Gastrocnemius medialis (tissue), 4 donors: Measurements from ENCODE around the gene BDKRB1. TPM values are rescaled to one million over a fixed set of nuclear protein-coding genes. Genes with fewer than 3 reads are reported as not detected.

Experiments
- ATAC-seq, 2 donors: fragments of 150-250 bp; one replicate each; pipeline ENCODE4 v1.9.1; 2016
- DNase-seq, 2 donors: peaks; one replicate each; pipeline ENCODE4 v3.0.0-alpha.2; 2019
- H3K27ac ChIP-seq, 4 donors: fragments of 200-600 bp; sonication (generic); 1 replicate in 1 of 4; 2 replicates in 3 of 4; pipeline ENCODE4 v1.5.1; 2016 to 2018; ENCODE audit warnings: mild to moderate bottlenecking in 2 of 4, moderate library complexity in 1 of 4
- H3K27me3 ChIP-seq, 3 donors: fragments of 200-600 bp; sonication (generic) in 2 of 3; 1 replicate in 1 of 3; 2 replicates in 2 of 3; pipeline versions ENCODE4 v1.5.1 to v1.6.0; 2016 to 2019; ENCODE audit warnings: mild to moderate bottlenecking in 1 of 3, moderate library complexity in 1 of 3
- H3K36me3 ChIP-seq, 2 donors: fragments of 200-600 bp; sonication (generic) in 1 of 2; one replicate each; pipeline ENCODE4 v1.5.1; 2017 to 2018
- H3K4me1 ChIP-seq, 2 donors: fragments of 200-600 bp; sonication (generic) in 1 of 2; one replicate each; pipeline ENCODE4 v1.5.1; 2016 to 2017; ENCODE audit warnings: mild to moderate bottlenecking in 2 of 2
- H3K4me3 ChIP-seq, 4 donors: fragments of 200-600 bp; sonication (generic) in 3 of 4; 1 replicate in 1 of 4; 2 replicates in 3 of 4; pipeline ENCODE4 v1.5.1; 2016 to 2019; ENCODE audit warnings: mild to moderate bottlenecking in 2 of 4
- H3K9me3 ChIP-seq, 3 donors: fragments of 200-600 bp; sonication (generic) in 2 of 3; 1 replicate in 1 of 3; 2 replicates in 2 of 3; pipeline ENCODE4 v1.5.1; 2016 to 2019
- CTCF ChIP-seq, 5 experiments: fragments of 450-650 bp in 3 of 5; fragments of 200-600 bp in 2 of 5; sonication (generic) in 2 of 5; IDR thresholded peaks in 4 of 5; conservative IDR thresholded peaks in 1 of 5; 1 replicate in 4 of 5; 2 replicates in 1 of 5; pipeline ENCODE4 v1.5.1; 2016 to 2019; ENCODE audit warnings: antibody characterized with exemption in 5 of 5, mild to moderate bottlenecking in 3 of 5, moderate library complexity in 3 of 5
- POLR2A ChIP-seq, 2 donors: fragments of 450-650 bp; IDR thresholded peaks; one replicate each; pipeline ENCODE4 v1.6.1; 2017; ENCODE audit warnings: antibody characterized with exemption in 2 of 2, mild to moderate bottlenecking in 2 of 2, moderate library complexity in 2 of 2
- in situ Hi-C, 4 donors: fragments of 200-750 bp; cut with MboI; loops; one replicate each; pipeline versions ENCODE4 v1.15.0 to v1.8.0; 2017; ENCODE audit warnings: low sequenced_read_pairs in 4 of 4
- intact Hi-C: fragments of 100-400 bp; cut with DNase I; formaldehyde crosslinking; loops from one replicate; pipeline ENCODE4 v1.15.1; 2023; ENCODE audit warnings: low total_unique reads
- total RNA-seq, 4 donors: library from RNA; depleted of rRNA; stranded (reverse); fragments of >200 nt; gene quantifications; one replicate each; pipeline versions ENCODE4 v1.1.0 to v1.2.3, GENCODE V29; 2016

The BDKRB1 gene
- total RNA-seq, 4 donors from 2014 or later, result not detected

- Histone ChIP-seq H3K4me3 (no peak overlapping the region), H3K4me1 (no peaks in the 10 kb centered on the region), H3K27ac (no peak overlapping the region), H3K27me3 (no peaks in the 10 kb centered on the region), H3K36me3 (no peaks in the 10 kb centered on the region), H3K9me3 (no peaks in the 10 kb centered on the region)
- DNase-seq, result no peak
- intact Hi-C loops, result no loop called here
- no peak for TF ChIP-seq CTCF (IDR thresholded peaks at IDR 0.05 in 4 of 5, conservative IDR thresholded peaks at IDR 0.05 in 1 of 5)
- in situ Hi-C loops, result no loop called here
- no peak for ATAC-seq
These were observed 34.2 kb upstream of the BDKRB1 start for GRCh38 chr14:96221841-96222240.

- intact Hi-C loops (no loop called here), in situ Hi-C loops (no loop called here)
- Histone ChIP-seq H3K27me3 (no peaks in the 10 kb centered on the region), H3K4me3 (no peak overlapping the region), H3K4me1 (no peaks in the 10 kb centered on the region), H3K27ac (no peak overlapping the region), H3K36me3 (no peaks in the 10 kb centered on the region), H3K9me3 (no peaks in the 10 kb centered on the region)
- no peak for DNase-seq
- TF ChIP-seq POLR2A (IDR thresholded peaks at IDR 0.05) (no peak), CTCF (IDR thresholded peaks at IDR 0.05 in 4 of 5, conservative IDR thresholded peaks at IDR 0.05 in 1 of 5) (no peak)
- ATAC-seq, result no peak
These were observed 31.4 kb upstream of the BDKRB1 start for GRCh38 chr14:96224480-96225096.

- peak overlapping the region in 1 of 4 donors; percentile 14 for H3K27ac ChIP-seq
- H3K27me3 ChIP-seq, result no peaks in the 10 kb centered on the region
- in situ Hi-C loops (no loop called here), intact Hi-C loops (no loop called here)
- ATAC-seq, result no peak
- no peaks in the 10 kb centered on the region for H3K4me1 ChIP-seq
- TF ChIP-seq POLR2A (IDR thresholded peaks at IDR 0.05) (no peak), CTCF (IDR thresholded peaks at IDR 0.05 in 4 of 5, conservative IDR thresholded peaks at IDR 0.05 in 1 of 5) (no peak)
- H3K4me3 ChIP-seq, result no peak overlapping the region
- no peaks in the 10 kb centered on the region for H3K9me3 ChIP-seq
- no peak for DNase-seq
- H3K36me3 ChIP-seq, result no peaks in the 10 kb centered on the region
These were observed 30.8 kb upstream of the BDKRB1 start for GRCh38 chr14:96225213-96225612.

GRCh38 chr14:96225745-96226151 is 30.3 kb upstream of the BDKRB1 start:
- peak in 1 of 2 donors; percentile 39 for ATAC-seq
- no peaks in the 10 kb centered on the region for H3K4me1 ChIP-seq
- H3K27me3 ChIP-seq, result no peaks in the 10 kb centered on the region
- H3K36me3 ChIP-seq, result no peaks in the 10 kb centered on the region
- peak overlapping the region in 1 of 4 donors; percentile 22 for H3K27ac ChIP-seq
- intact Hi-C loops (no loop called here), in situ Hi-C loops (no loop called here)
- no peak overlapping the region for H3K4me3 ChIP-seq
- no peak for DNase-seq
- no peaks in the 10 kb centered on the region for H3K9me3 ChIP-seq
- TF ChIP-seq CTCF (IDR thresholded peaks at IDR 0.05 in 4 of 5, conservative IDR thresholded peaks at IDR 0.05 in 1 of 5) (no peak), POLR2A (IDR thresholded peaks at IDR 0.05) (no peak)

- intact Hi-C loops, result no loop called here
- Histone ChIP-seq H3K9me3 (no peaks in the 10 kb centered on the region), H3K36me3 (no peaks in the 10 kb centered on the region), H3K27ac (no peak overlapping the region), H3K4me1 (no peaks in the 10 kb centered on the region), H3K4me3 (no peak overlapping the region), H3K27me3 (no peaks in the 10 kb centered on the region)
- ATAC-seq (no peak), DNase-seq (no peak)
- no peak for TF ChIP-seq CTCF (IDR thresholded peaks at IDR 0.05 in 4 of 5, conservative IDR thresholded peaks at IDR 0.05 in 1 of 5)
- TF ChIP-seq POLR2A (IDR thresholded peaks at IDR 0.05), result no peak
- in situ Hi-C loops, result no loop called here
These were observed 28.6 kb upstream of the BDKRB1 start for GRCh38 chr14:96227428-96227827.
